HepG2 (cell line): ENCODE data around the gene UQCR11. TPM values are rescaled to one million over a fixed set of nuclear protein-coding genes. Genes with fewer than 3 reads are reported as not detected.
A peak's percentile ranks its signal among the peaks of the same experiment; 100 is the strongest.

Source experiments
- ARID5B ChIP-seq: IDR thresholded peaks from 2 replicates; pipeline ENCODE4 v1.4.0; 2020; ENCODE audit warnings: mild to moderate bottlenecking, missing genetic modification reagents
- BCL3 ChIP-seq: sonication (generic); formaldehyde crosslinking; IDR thresholded peaks from 2 replicates; pipeline ENCODE4 v1.5.1; 2020; ENCODE audit warnings: mild to moderate bottlenecking, missing genetic modification reagents, moderate library complexity
- BRD4 ChIP-seq: sonication (generic); formaldehyde crosslinking; IDR thresholded peaks from 2 replicates; pipeline ENCODE4 v1.4.0; 2020; ENCODE audit warnings: missing genetic modification reagents
- GMEB1 ChIP-seq: sonication (generic); formaldehyde crosslinking; IDR thresholded peaks from 2 replicates; pipeline ENCODE4 v1.5.1; 2020; ENCODE audit warnings: missing genetic modification reagents, mild to moderate bottlenecking, borderline replicate concordance
- RFX3 ChIP-seq: IDR thresholded peaks from 2 replicates; pipeline ENCODE4 v1.6.1; 2016; ENCODE audit warnings: missing biosample characterization, missing genetic modification reagents
- RFXANK ChIP-seq: IDR thresholded peaks from 2 replicates; pipeline ENCODE4 v1.6.1; 2016
- SAP130 ChIP-seq: IDR thresholded peaks from 2 replicates; pipeline ENCODE4 v1.6.1; 2016; ENCODE audit warnings: low read depth
- SNAPC4 ChIP-seq: sonication (generic); formaldehyde crosslinking; IDR thresholded peaks from 2 replicates; pipeline ENCODE4 v1.4.0; 2020; ENCODE audit warnings: mild to moderate bottlenecking, missing genetic modification reagents
- SOX6 ChIP-seq, 2 experiments: fragments of 450-650 bp in 1 of 2; sonication (generic) in 1 of 2; formaldehyde crosslinking in 1 of 2; IDR thresholded peaks; 2 replicates each; pipeline versions ENCODE4 v1.4.0 to v1.6.1; 2017 to 2020; ENCODE audit warnings: antibody characterized with exemption in 1 of 2, mild to moderate bottlenecking in 1 of 2, missing genetic modification reagents in 1 of 2
- TFDP1 ChIP-seq: IDR thresholded peaks from 2 replicates; pipeline ENCODE4 v1.6.1; 2016; ENCODE audit warnings: missing compliant biosample characterization, missing genetic modification reagents, borderline replicate concordance
- ZBTB43 ChIP-seq: sonication (generic); formaldehyde crosslinking; conservative IDR thresholded peaks from 2 replicates; pipeline ENCODE4 v1.4.0; 2020; ENCODE audit warnings: missing genetic modification reagents
- ZFX ChIP-seq: sonication (generic); formaldehyde crosslinking; IDR thresholded peaks from 2 replicates; pipeline ENCODE4 v1.4.0; 2020; ENCODE audit warnings: mild to moderate bottlenecking, low read depth, missing genetic modification reagents, moderate library complexity
- ZNF333 ChIP-seq: sonication (generic); formaldehyde crosslinking; IDR thresholded peaks from 2 replicates; pipeline ENCODE4 v1.4.0; 2020; ENCODE audit warnings: mild to moderate bottlenecking, missing genetic modification reagents, borderline replicate concordance
- ZNF660 ChIP-seq: sonication (generic); formaldehyde crosslinking; IDR thresholded peaks from 2 replicates; pipeline ENCODE4 v1.5.1; 2020; ENCODE audit warnings: mild to moderate bottlenecking, low read depth, missing genetic modification reagents, borderline replicate concordance
- ZNF816 ChIP-seq: sonication (generic); formaldehyde crosslinking; IDR thresholded peaks from 2 replicates; pipeline ENCODE4 v1.8.0; 2022; ENCODE audit warnings: missing genetic modification reagents, mild to moderate bottlenecking, borderline replicate concordance
- polyA plus RNA-seq, 8 experiments: library from polyadenylated mRNA; depleted of rRNA in 3 of 8; stranded (reverse) in 7 of 8; unstranded in 1 of 8; fragments of >200 nt; fragmentation: Illumina TruSeq in 4 of 8; extraction: Trizol in 4 of 8; gene quantifications; 2 replicates each; pipeline versions ENCODE4 v1.2.1 to v1.2.3, GENCODE V29; 2011 to 2016; ENCODE audit warnings: low read depth in 4 of 8, missing spikeins in 1 of 8, mixed read lengths in 1 of 8; ENCODE audit not compliant: insufficient read depth in 1 of 8
- total RNA-seq, 5 experiments: library from RNA; depleted of rRNA; stranded (reverse); fragments of >200 nt; fragmentation: Illumina TruSeq; extraction: Trizol; gene quantifications; 2 replicates each; pipeline ENCODE4 v1.2.3, GENCODE V29; 2016; ENCODE audit warnings: low read depth in 1 of 5

The UQCR11 gene
- total and polyA plus RNA-seq, 2 of the 13 experiments (the other 11 are each of a cell fraction or from before 2014, with no cell fraction given), result 125 to 214 TPM

GRCh38 chr19:1587872-1588271 lies 17.4 kb downstream of the UQCR11 start (continued):
- TF ChIP-seq ZNF333 (CRISPR knock-in tag), result no peak
- TF ChIP-seq ZNF660 (CRISPR knock-in tag), result no peak
- no peak for TF ChIP-seq GMEB1 (CRISPR knock-in tag)
- no peak for TF ChIP-seq RFXANK
- TF ChIP-seq ZFX, result no peak; the same call in 1 of the 2 replicates
- TF ChIP-seq BRD4 (CRISPR knock-in tag), result no peak
- no peak for TF ChIP-seq ZNF816 (CRISPR knock-in tag)
- no peak for TF ChIP-seq SOX6 (IDR thresholded peaks at IDR 0.05)
- TF ChIP-seq SOX6 (CRISPR knock-in tag; IDR thresholded peaks at IDR 0.05), result no peak
- no peak for TF ChIP-seq BCL3 (CRISPR knock-in tag)
- TF ChIP-seq SNAPC4, result no peak
- no peak for TF ChIP-seq RFX3 (CRISPR knock-in tag)
- TF ChIP-seq TFDP1 (CRISPR knock-in tag), result no peak; the same call in 1 of the 2 replicates
- no peak for TF ChIP-seq ZBTB43 (CRISPR knock-in tag)
- peak; percentile 48 for TF ChIP-seq SAP130 (CRISPR knock-in tag)
- TF ChIP-seq ARID5B, result no peak
